ENCODE data around the gene SUB1.
"Not testable (repeated sequence)": the region's sequence is repeated elsewhere in the genome, so short reads cannot be mapped to it uniquely, and the experiment has no call there.

The SUB1 gene

GRCh38 chr5:32585446-32586275 lies at the start of gene SUB1:
SUB1 (plus strand) TSS chr5:32585557; CDS start chr5:32588513, 2,956 bp downstream.
- DNase-seq (ENCODE audit: low spot score), result peak; percentile 92

- DNase-seq (ENCODE audit: low spot score), result no peak
These were observed 49.1 kb upstream of the SUB1 start for GRCh38 chr5:32536246-32536645.

DNA sequence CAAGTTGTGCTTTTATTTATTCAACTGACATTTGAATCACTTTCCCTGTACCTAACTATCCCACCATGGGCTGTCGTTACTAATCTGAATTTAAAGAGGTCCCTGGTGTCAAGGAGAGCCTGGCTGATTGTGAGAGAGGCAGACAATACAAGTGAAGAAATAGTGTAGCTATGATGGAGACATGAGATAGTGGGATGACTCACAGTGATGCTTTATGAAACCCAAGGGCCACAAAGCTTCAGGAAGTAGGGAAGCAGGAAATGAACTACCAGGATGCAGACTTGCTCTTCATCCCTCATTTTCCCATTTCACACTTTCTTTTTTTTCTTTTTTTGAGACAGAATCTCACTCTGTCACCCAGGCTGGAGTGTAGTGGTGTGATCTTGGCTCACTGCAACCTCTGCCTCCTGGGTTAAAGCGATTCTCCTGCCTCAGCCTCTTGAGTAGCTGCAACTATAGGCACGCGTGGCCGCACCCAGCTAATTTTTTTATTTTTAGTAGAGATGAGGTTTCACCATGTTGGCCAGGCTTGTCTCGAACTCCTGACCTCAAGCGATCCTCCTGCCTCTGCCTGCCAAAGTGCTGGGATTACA lies 47.8 kb upstream of the SUB1 start:
- DNase-seq (ENCODE audit: low spot score), result peak; percentile 75

GRCh38 chr5:32538031-32538547 lies 47.3 kb upstream of the SUB1 start:
- no peak for DNase-seq (ENCODE audit: low spot score)

- no peak for DNase-seq (ENCODE audit: low spot score)
These were observed 45.1 kb upstream of the SUB1 start for GRCh38 chr5:32539981-32540845.

- no peak for DNase-seq (ENCODE audit: low spot score)
These were observed 44.1 kb upstream of the SUB1 start for GRCh38 chr5:32541241-32541640.

DNA sequence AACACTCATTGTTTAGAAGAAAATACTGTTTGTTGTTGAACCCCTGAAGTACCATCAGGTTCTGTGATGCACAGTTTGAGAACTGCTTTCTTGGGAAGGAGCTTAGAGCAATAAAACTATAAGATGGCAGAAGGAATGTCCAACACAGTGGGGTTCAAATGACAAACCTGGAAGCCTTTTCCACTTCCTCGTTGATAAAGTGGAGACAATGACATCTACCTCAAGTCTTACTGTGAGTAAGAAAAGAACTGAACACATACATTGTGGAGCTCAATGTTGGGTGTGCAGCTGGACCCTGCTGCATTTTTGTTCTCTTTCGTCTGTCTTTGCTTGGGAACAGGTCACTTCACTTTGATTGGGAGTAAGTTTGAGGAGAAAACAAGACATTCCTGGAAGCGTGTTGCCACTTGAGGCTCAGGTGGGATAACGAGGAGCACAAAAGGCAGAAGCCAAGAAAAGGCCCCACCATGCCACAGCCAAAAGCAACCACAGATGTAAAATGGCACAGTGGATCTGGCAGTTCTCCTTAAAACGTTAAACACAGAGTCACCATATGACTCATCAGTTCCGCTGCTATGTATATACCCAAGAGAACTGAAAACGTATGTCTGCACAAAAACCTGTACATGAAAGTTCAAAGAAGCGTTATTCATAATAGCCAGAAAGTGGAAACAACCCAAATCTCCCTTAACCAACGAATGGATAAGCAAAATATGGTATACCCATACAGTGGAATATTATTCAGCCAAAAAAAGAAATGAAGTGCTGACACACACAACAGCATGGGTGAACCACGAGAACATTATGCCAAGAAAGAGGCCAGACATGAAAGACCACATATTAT lies 42.9 kb upstream of the SUB1 start:
- no peak for DNase-seq (ENCODE audit: low spot score)

- no peak for DNase-seq (ENCODE audit: low spot score)
These were observed 42.1 kb upstream of the SUB1 start for GRCh38 chr5:32543291-32543690.

DNA sequence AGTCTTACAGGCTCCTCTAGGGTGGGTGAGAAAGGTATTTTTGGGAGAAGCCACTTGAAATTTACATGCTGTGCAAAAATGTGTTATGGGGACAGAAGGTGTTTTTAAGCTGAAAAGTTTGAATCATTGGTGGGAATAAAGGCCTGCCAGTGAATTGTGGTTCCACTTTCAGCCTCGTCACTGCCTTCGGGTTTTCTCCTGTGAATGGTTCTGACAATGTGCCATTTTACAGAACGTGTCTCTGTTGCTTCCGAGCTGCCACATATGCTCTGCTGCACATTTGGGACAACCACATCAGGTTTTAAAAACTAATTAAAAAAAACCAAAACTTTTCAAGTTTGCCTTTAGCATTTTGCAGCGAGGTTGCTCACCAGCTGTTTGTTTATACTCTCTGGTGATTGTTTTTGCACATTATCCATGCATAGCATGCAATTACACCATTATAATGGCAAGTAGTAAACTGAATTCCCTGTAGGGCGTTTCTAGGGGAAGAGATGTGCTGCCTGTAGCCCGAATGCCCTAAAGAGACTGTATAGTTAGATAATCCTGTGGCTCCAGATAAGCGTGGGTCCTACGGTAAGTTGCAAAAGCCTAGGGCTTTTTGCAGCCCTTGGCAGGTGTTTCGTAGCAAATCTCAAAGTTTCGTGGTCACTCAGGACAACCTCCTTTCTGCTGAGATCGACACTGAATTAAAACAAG lies 40.1 kb upstream of the SUB1 start:
- no peak for DNase-seq (ENCODE audit: low spot score)

- DNase-seq (ENCODE audit: low spot score), result no peak
These were observed 34.2 kb upstream of the SUB1 start for GRCh38 chr5:32551194-32551593.

- no peak for DNase-seq (ENCODE audit: low spot score)
These were observed 33.5 kb upstream of the SUB1 start for GRCh38 chr5:32551865-32552264.

DNA sequence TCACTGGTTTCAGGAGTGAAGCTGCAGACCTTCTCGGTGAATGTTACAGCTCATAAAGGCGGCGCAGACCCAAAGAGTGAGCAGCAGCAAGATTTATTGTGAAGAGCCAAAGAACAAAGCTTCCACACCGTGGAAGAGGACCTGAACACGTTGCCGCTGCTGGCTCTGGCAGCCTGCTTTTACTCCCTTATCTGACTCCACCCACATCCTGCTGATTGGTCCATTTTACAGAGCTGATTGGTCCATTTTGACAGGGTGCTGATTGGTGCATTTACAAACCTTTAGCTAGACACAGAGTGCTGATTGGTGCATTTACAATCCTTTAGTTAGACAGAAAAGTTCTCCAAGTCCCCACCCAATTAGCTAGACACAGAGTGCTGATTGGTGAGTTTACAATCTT lies 32.9 kb upstream of the SUB1 start:
- not testable (repeated sequence) for DNase-seq (ENCODE audit: low spot score)

- DNase-seq (ENCODE audit: low spot score), result no peak
These were observed 32.4 kb upstream of the SUB1 start for GRCh38 chr5:32552936-32553335.

DNA sequence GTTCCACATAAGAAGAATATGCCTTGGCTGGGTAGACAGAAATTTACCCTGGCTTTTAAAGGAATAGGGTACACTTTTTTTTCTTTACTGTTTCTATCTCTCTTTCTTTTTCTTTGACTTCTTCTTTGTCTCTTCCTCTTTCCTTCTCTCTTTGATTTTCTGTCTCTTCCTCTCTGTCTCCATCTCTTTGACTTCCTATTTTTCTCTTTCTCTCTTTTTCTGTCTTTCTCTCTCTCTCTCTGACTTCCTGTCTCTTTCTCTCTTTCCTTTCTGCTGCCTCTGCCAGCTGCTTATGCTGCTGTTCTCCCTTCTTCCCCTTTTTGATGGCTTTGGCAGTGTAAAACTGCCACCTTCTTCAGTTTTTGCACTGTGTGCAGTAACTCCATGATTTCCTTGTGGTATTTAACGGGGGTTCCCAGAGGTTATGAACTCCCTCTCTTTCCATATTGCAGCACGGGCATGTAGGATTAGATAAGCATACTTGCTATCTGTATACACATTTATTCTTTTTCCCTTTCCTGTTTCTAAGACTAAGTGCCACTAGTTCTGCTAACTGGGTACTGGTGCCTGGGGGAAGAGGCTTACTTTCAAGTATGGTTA lies 31.1 kb upstream of the SUB1 start:
- DNase-seq (ENCODE audit: low spot score), result not testable (repeated sequence)

GRCh38 chr5:32556543-32556942 lies 28.8 kb upstream of the SUB1 start:
- DNase-seq (ENCODE audit: low spot score), result not testable (repeated sequence)

DNA sequence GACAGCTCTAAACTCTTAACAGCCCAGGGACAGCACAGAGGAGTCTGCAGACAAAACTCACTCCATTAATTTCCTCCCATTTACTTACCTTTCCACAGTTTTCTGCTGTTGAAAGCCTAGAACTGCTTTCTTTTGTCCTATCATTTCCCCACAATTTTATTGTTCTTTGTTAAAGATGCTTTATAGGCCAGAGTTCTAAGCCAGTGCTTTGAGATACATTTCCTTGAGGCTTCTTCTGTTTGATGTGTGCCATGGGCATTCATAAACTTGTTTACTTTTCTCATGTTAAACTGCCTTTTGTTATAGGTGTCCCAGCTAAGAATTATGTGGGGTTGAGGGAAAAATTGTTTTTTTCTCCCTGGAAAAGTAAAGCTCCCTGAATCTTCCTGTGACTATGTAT lies 25.9 kb upstream of the SUB1 start:
- DNase-seq (ENCODE audit: low spot score), result no peak

DNA sequence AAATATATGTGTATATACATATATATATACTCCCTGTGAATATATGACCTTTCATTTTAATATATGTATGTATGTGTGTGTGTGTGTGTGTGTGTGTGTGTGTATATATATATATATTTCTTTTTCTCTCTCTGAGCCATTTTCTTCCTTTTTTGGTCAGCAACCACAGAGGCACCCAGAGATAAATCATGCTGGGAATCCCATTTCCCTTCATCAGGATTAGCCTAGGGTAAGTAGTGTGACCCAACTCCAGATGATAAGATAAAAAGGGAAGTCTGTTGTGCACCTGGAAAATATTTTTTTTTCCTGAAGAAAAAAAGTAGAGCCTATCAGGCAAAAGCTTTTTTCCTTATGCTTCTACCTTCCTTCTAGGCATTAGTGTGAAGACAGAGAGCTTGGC lies 25.4 kb upstream of the SUB1 start:
- no peak for DNase-seq (ENCODE audit: low spot score)

DNA sequence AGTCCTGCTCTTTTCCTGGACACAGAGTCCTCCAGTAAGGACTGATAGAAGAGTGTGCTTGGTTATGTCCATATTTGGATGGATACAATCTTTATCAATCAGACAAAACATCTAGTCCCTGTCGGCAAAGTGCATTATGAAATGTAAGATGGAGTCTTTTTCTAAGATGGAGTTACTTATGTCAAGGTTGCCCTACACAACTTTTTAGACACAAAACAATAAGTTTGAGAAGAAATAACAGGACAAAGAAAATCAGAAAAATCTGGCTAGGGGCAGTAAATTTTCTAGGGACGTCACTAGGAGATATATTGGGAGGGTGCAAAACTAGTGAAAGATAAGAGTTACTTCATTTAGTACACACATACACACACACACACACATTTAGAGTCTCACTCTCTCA lies 23.3 kb upstream of the SUB1 start:
- DNase-seq (ENCODE audit: low spot score), result no peak

GRCh38 chr5:32562843-32563242 lies 22.5 kb upstream of the SUB1 start:
- no peak for DNase-seq (ENCODE audit: low spot score)

GRCh38 chr5:32563614-32564013 lies 21.7 kb upstream of the SUB1 start:
- DNase-seq (ENCODE audit: low spot score), result no peak

GRCh38 chr5:32565145-32565544 lies 20.2 kb upstream of the SUB1 start:
- DNase-seq (ENCODE audit: low spot score), result no peak
